Tibial artery (tissue), 4 donors: Measurements from ENCODE around the gene SLC26A4.

Experiments
- DNase-seq, 2 donors: peaks; one replicate each; pipeline ENCODE4 v3.0.0-alpha.2; 2019
- H3K27ac ChIP-seq, 2 donors: fragments of 200-600 bp; sonication (generic) in 1 of 2; 1 replicate in 1 of 2; 2 replicates in 1 of 2; pipeline ENCODE4 v1.5.1; 2018 to 2019; ENCODE audit warnings: mild to moderate bottlenecking in 1 of 2
- H3K27me3 ChIP-seq, 2 donors: fragments of 200-600 bp; sonication (generic) in 1 of 2; one replicate each; pipeline versions ENCODE4 v1.5.1 to v1.6.0; 2016 to 2019
- H3K36me3 ChIP-seq, 3 donors: fragments of 200-600 bp; sonication (generic) in 2 of 3; one replicate each; pipeline ENCODE4 v1.5.1; 2016 to 2019; ENCODE audit warnings: mild to moderate bottlenecking in 2 of 3
- H3K4me1 ChIP-seq, 4 donors: fragments of 200-600 bp; sonication (generic) in 2 of 4; 1 replicate in 3 of 4; 2 replicates in 1 of 4; pipeline ENCODE4 v1.5.1; 2016 to 2019
- H3K4me3 ChIP-seq, 2 donors: fragments of 200-600 bp; sonication (generic) in 1 of 2; 1 replicate in 1 of 2; 2 replicates in 1 of 2; pipeline ENCODE4 v1.5.1; 2018 to 2019; ENCODE audit warnings: mild to moderate bottlenecking in 2 of 2
- H3K9me3 ChIP-seq, 3 donors: fragments of 200-600 bp; sonication (generic) in 1 of 3; one replicate each; pipeline ENCODE4 v1.5.1; 2016 to 2019
- intact Hi-C: fragments of 100-400 bp; cut with DNase I; formaldehyde crosslinking; loops from one replicate; pipeline ENCODE4 v1.15.0; 2023; ENCODE audit warnings: low total_unique reads
- TF ChIP-seq, protein P1 (sequence below), 2 experiments: fragments of 200-600 bp in 1 of 2; fragments of 450-650 bp in 1 of 2; IDR thresholded peaks; one replicate each; pipeline ENCODE4 v1.5.1; 2017 to 2019; ENCODE audit warnings: antibody characterized with exemption in 2 of 2, mild to moderate bottlenecking in 1 of 2, moderate library complexity in 1 of 2

SLC26A4 gene

DNA sequence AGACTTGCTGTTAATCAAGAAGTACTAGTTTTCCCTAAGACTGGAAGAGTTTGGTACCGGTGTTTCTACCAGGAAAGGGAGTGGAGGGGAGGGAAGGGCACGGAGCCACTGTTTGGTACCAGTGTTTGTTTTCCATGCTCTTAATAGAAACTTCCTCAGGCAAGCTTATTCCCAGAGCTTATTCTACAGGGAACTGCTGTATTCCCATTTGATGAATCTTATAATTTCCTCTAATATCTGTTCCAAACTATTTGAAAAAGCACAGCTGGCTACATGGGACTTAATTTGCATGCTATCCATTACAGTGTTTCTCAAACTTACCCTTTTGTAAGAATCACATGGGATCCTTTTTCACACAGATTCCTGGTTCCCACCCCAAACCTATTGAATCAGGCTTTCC is 23.7 kb downstream of the SLC26A4 start:
- Histone ChIP-seq H3K9me3 (no peaks in the 10 kb centered on the region), H3K36me3 (no peaks in the 10 kb centered on the region), H3K27ac (no peak overlapping the region), H3K4me1 (no peaks in the 10 kb centered on the region), H3K27me3 (no peaks in the 10 kb centered on the region), H3K4me3 (no peak overlapping the region)
- intact Hi-C loops = no loop called here
- TF ChIP-seq, protein P1, sequence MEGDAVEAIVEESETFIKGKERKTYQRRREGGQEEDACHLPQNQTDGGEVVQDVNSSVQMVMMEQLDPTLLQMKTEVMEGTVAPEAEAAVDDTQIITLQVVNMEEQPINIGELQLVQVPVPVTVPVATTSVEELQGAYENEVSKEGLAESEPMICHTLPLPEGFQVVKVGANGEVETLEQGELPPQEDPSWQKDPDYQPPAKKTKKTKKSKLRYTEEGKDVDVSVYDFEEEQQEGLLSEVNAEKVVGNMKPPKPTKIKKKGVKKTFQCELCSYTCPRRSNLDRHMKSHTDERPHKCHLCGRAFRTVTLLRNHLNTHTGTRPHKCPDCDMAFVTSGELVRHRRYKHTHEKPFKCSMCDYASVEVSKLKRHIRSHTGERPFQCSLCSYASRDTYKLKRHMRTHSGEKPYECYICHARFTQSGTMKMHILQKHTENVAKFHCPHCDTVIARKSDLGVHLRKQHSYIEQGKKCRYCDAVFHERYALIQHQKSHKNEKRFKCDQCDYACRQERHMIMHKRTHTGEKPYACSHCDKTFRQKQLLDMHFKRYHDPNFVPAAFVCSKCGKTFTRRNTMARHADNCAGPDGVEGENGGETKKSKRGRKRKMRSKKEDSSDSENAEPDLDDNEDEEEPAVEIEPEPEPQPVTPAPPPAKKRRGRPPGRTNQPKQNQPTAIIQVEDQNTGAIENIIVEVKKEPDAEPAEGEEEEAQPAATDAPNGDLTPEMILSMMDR (IDR thresholded peaks at IDR 0.05) = no peak
- DNase-seq = no peak

DNA sequence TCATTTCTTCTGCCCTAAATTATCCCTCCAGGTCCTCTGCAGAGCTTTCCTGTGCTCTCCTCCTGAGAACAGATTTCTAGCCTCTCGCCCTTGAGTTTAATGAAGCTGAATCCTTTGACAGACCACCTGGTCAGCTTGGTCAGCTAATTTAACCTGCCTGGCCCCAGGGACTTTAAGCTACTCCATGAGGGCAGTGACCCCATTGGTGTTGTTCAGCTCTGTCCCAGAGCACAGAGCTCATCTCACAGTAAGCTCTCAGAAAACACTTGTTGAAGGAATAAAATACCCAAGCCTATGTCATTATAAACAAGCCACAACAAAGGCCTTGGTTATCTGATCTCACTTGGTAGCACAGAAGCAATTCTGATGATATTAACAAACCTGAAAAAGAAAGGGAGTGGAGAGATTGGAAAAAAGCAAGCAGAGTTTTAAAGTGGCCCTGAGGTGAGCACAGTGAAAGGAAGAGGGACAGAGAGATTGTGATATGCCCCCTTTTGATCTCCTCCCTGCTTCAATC is 24.4 kb downstream of the SLC26A4 start:
- no peak for DNase-seq
- no peaks in the 10 kb centered on the region for H3K36me3 ChIP-seq
- no peak overlapping the region for H3K4me3 ChIP-seq
- H3K9me3 ChIP-seq = no peaks in the 10 kb centered on the region
- no peak overlapping the region for H3K27ac ChIP-seq
- TF ChIP-seq, protein P1 (IDR thresholded peaks at IDR 0.05) = no peak
- no peaks in the 10 kb centered on the region for H3K4me1 ChIP-seq
- intact Hi-C loops = no loop called here
- no peaks in the 10 kb centered on the region for H3K27me3 ChIP-seq

DNA sequence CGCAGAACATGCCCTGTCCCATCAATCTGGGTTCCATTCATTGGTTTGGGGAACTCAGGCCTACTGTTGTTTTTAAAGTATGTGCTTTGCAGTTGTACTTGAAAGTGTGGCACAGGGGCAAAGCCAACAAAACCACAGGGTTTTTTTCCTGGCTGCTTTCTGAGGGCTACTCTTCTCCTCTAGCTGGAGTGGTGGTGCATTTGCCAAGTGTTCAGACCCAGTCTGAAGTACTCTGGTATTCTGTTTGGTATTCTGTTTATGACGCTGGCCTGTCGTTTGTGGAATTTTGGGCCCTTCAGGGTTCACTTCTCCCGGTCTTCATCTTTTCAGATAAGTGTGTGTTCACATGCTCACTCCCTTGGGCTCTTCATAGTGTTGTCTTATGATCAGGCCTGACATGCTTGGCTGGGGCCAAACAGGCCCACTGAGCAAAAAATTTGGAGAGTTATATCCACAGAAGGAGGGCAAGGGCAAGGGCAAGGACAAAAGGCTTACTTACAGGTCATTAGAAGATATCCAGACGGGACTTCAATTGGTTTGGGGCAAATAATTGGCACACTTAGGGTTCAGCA is 26.3 kb downstream of the SLC26A4 start:
- Histone ChIP-seq H3K9me3 (no peaks in the 10 kb centered on the region), H3K36me3 (no peaks in the 10 kb centered on the region), H3K27ac (no peak overlapping the region), H3K4me3 (no peak overlapping the region), H3K4me1 (no peaks in the 10 kb centered on the region), H3K27me3 (no peaks in the 10 kb centered on the region)
- DNase-seq = no peak
- intact Hi-C loops = no loop called here
- TF ChIP-seq, protein P1 (IDR thresholded peaks at IDR 0.05) = no peak

DNA sequence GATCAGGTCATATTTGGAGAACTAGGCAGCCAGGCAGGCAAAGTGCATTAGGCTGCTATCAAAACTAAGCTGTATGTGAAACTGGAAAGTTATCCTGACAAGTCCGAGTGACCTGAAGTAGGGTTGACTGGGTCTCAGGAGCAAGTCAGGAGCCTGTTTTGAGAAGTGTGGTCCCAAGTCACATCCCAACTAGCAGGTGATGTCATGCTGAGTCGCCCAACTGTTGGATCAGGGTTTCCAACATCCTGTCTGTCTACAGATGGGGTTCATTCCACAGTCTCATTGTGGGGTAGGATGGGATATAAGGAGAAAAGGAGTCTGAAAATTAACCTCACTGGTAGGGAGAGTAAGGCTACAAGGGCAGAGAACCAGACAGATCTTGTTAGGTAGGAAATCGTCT is 27.0 kb downstream of the SLC26A4 start:
- Histone ChIP-seq H3K36me3 (no peaks in the 10 kb centered on the region), H3K4me1 (peaks cover 0 to under 1% (median 0%) of the 10 kb centered on the region in 4 donors), H3K9me3 (no peaks in the 10 kb centered on the region), H3K27ac (no peak overlapping the region), H3K4me3 (no peak overlapping the region), H3K27me3 (no peaks in the 10 kb centered on the region)
- intact Hi-C loops = no loop called here
- no peak for DNase-seq
- TF ChIP-seq, protein P1 (IDR thresholded peaks at IDR 0.05) = no peak

DNA sequence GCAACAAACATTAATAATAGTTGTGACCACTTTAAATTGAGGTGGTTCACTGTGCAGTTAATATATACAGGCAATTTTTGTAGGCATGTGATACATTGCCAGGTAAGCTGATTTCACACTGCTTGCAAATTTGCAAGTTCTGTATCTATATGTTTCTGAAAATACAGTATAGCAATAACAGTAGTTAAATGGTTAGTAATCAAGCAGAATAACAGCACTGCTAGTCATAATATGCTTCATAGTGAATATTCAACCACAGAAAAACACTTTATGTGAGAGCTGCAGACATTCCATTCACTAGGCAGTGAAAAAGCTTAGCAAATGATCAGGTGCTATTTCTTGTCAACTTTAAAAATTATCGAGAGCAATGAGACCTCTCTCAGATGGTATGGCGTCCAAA is 28.9 kb downstream of the SLC26A4 start:
- no peaks in the 10 kb centered on the region for H3K36me3 ChIP-seq
- no peak for DNase-seq
- no peak overlapping the region for H3K4me3 ChIP-seq
- H3K27me3 ChIP-seq = no peaks in the 10 kb centered on the region
- TF ChIP-seq, protein P1 (IDR thresholded peaks at IDR 0.05) = no peak
- no peaks in the 10 kb centered on the region for H3K9me3 ChIP-seq
- intact Hi-C loops = no loop called here
- H3K27ac ChIP-seq = no peak overlapping the region
- peaks cover 0 to 16% (median 3%) of the 10 kb centered on the region in 4 donors for H3K4me1 ChIP-seq

DNA sequence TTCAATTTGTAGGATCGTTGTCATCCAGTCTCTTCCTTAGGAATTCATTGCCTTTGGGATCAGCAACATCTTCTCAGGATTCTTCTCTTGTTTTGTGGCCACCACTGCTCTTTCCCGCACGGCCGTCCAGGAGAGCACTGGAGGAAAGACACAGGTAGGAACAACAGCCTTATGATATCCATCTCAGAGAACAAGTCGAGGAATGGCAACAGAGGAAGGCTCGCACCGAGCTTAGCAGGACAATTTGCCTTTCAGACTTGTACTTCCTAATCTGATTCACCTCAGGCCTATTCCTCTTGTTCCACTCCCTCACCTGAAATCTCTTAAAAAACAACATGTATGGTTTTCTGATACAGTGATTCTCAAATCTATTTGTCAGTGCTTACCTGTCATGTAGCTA is 29.5 kb downstream of the SLC26A4 start:
- intact Hi-C loops = no loop called here
- no peak for DNase-seq

More for the DNA sequence above, 29.5 kb downstream of the SLC26A4 start:
- no peaks in the 10 kb centered on the region for H3K9me3 ChIP-seq
- H3K27ac ChIP-seq = no peak overlapping the region
- H3K27me3 ChIP-seq = no peaks in the 10 kb centered on the region
- H3K36me3 ChIP-seq = no peaks in the 10 kb centered on the region
- peaks cover 0 to 19% (median 4%) of the 10 kb centered on the region in 4 donors for H3K4me1 ChIP-seq
- H3K4me3 ChIP-seq = no peak overlapping the region
- TF ChIP-seq, protein P1 (IDR thresholded peaks at IDR 0.05) = no peak
